ENCODE results near the gene CDON.

- TF ChIP-seq POLR2A (IDR thresholded peaks at IDR 0.05) (no peak), CTCF (IDR thresholded peaks at IDR 0.05) (no peak)
Measured at GRCh38 chr11:126102436-126102981, 39.8 kb upstream of the CDON start.
